Measurements from ENCODE around the gene SLC35E1.
"Not testable (repeated sequence)": the region's sequence is repeated elsewhere in the genome, so short reads cannot be mapped to it uniquely, and the experiment has no call there.

The SLC35E1 gene

GRCh38 chr19:16581971-16582343, 9.7 kb upstream of the SLC35E1 start:
- no peak for DNase-seq (ENCODE audit: low read depth, low spot score)

GRCh38 chr19:16581145-16581970, 9.1 kb upstream of the SLC35E1 start:
- DNase-seq (ENCODE audit: low read depth, low spot score): no peak

- no peak for DNase-seq (ENCODE audit: low read depth, low spot score)
These were observed 7.2 kb upstream of the SLC35E1 start for GRCh38 chr19:16579381-16579780.

GRCh38 chr19:16577531-16577985, 5.3 kb upstream of the SLC35E1 start:
- DNase-seq (ENCODE audit: low read depth, low spot score): no peak

- DNase-seq (ENCODE audit: low read depth, low spot score): no peak
These were observed 4.7 kb upstream of the SLC35E1 start for GRCh38 chr19:16576690-16577530.

- DNase-seq (ENCODE audit: low read depth, low spot score): no peak
These were observed 3.9 kb upstream of the SLC35E1 start for GRCh38 chr19:16575861-16576689.

GRCh38 chr19:16575282-16575681, 3.1 kb upstream of the SLC35E1 start:
- no peak for DNase-seq (ENCODE audit: low read depth, low spot score)

- DNase-seq (ENCODE audit: low read depth, low spot score): no peak
These were observed 1.7 kb upstream of the SLC35E1 start for GRCh38 chr19:16573925-16574324.

GRCh38 chr19:16573296-16573695, 1.1 kb upstream of the SLC35E1 start:
- no peak for DNase-seq (ENCODE audit: low read depth, low spot score)

- no peak for DNase-seq (ENCODE audit: low read depth, low spot score)
These were observed 338 bp downstream of the SLC35E1 start for GRCh38 chr19:16571822-16572331.

GRCh38 chr19:16571283-16571682, 932 bp downstream of the SLC35E1 start:
- peak; percentile 51 for DNase-seq (ENCODE audit: low read depth, low spot score)

- DNase-seq (ENCODE audit: low read depth, low spot score): no peak
These were observed 2.5 kb downstream of the SLC35E1 start for GRCh38 chr19:16569609-16570320.

- no peak for DNase-seq (ENCODE audit: low read depth, low spot score)
These were observed 5.5 kb downstream of the SLC35E1 start for GRCh38 chr19:16566702-16567101.

GRCh38 chr19:16566161-16566560, 6.1 kb downstream of the SLC35E1 start:
- DNase-seq (ENCODE audit: low read depth, low spot score): no peak

GRCh38 chr19:16564842-16565241, 7.4 kb downstream of the SLC35E1 start:
- no peak for DNase-seq (ENCODE audit: low read depth, low spot score)

- DNase-seq (ENCODE audit: low read depth, low spot score): no peak
These were observed 9.6 kb downstream of the SLC35E1 start for GRCh38 chr19:16562608-16563025.

- no peak for DNase-seq (ENCODE audit: low read depth, low spot score)
These were observed 10.8 kb downstream of the SLC35E1 start for GRCh38 chr19:16561382-16561781.

- peak; percentile 97 for DNase-seq (ENCODE audit: low read depth, low spot score)
These were observed 12.4 kb downstream of the SLC35E1 start for GRCh38 chr19:16559780-16560276.

GRCh38 chr19:16554776-16555175, 17.4 kb downstream of the SLC35E1 start:
- DNase-seq (ENCODE audit: low read depth, low spot score): no peak

- not testable (repeated sequence) for DNase-seq (ENCODE audit: low read depth, low spot score)
These were observed 20.3 kb downstream of the SLC35E1 start for GRCh38 chr19:16551902-16552301.

- DNase-seq (ENCODE audit: low read depth, low spot score): no peak
These were observed 23.3 kb downstream of the SLC35E1 start for GRCh38 chr19:16548956-16549355.
